ENCODE results near the gene PLPP4. TPM values are rescaled to one million over a fixed set of nuclear protein-coding genes. Genes with fewer than 3 reads are reported as not detected.

The PLPP4 gene
- total RNA-seq, 4 donors from 2014 or later, result 2.5 TPM; not detected in 3

DNA sequence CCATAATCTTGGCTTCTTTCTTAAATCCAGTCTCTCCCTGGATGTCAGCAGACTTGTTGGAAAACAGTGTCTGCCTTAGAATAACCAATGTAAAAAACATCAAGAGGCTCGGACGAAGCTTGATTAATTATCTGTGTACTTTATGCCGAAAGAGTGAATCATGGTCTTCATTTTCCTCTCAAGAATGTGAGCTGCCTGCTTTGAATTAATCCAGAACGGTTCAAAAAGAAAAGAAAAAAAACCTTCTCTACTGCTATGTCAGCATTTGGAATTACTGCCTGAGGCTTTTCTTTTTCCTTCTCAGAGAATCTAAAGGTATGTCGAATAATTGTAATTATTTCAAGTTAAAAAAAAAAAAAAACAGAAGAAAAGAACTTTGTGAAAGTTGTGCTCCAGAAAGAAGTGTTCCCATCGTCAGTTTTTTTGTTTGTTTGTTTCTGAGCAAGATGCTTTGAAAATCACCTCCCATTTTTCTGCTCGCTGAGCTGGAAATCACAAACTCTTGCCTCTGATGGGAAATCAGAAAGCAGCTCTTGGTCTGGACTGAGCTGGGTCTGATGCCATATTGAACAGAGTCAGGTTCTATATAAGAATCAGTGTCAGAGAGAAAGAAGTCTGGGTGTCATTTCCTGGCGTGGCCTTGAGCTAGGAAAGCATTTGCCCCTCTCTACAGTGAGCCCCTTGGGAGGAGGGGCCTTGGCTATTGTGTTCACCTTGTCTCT is 20.2 kb downstream of the PLPP4 start:
- H3K9me3 ChIP-seq, result peaks cover 0 to 1% (median 0%) of the 10 kb centered on the region in 3 donors
- no peaks in the 10 kb centered on the region for H3K4me1 ChIP-seq
- no peaks in the 10 kb centered on the region for H3K36me3 ChIP-seq
- H3K4me3 ChIP-seq, result no peak overlapping the region
- H3K27me3 ChIP-seq, result peaks cover 13% of the 10 kb centered on the region
- no peak overlapping the region for H3K27ac ChIP-seq
- TF ChIP-seq POLR2AphosphoS5 (IDR thresholded peaks at IDR 0.05), result no peak
- TF ChIP-seq POLR2A (IDR thresholded peaks at IDR 0.05), result no peak
- TF ChIP-seq EP300 (IDR thresholded peaks at IDR 0.05), result no peak
- TF ChIP-seq, protein P1, sequence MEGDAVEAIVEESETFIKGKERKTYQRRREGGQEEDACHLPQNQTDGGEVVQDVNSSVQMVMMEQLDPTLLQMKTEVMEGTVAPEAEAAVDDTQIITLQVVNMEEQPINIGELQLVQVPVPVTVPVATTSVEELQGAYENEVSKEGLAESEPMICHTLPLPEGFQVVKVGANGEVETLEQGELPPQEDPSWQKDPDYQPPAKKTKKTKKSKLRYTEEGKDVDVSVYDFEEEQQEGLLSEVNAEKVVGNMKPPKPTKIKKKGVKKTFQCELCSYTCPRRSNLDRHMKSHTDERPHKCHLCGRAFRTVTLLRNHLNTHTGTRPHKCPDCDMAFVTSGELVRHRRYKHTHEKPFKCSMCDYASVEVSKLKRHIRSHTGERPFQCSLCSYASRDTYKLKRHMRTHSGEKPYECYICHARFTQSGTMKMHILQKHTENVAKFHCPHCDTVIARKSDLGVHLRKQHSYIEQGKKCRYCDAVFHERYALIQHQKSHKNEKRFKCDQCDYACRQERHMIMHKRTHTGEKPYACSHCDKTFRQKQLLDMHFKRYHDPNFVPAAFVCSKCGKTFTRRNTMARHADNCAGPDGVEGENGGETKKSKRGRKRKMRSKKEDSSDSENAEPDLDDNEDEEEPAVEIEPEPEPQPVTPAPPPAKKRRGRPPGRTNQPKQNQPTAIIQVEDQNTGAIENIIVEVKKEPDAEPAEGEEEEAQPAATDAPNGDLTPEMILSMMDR (IDR thresholded peaks at IDR 0.05), result no peak
- 32 to 50% methylated on average over 5 of the region's 8 CpGs for WGBS, 2 donors (ENCODE audit: low coverage in 1 of 2)
- ATAC-seq, result no peak

DNA sequence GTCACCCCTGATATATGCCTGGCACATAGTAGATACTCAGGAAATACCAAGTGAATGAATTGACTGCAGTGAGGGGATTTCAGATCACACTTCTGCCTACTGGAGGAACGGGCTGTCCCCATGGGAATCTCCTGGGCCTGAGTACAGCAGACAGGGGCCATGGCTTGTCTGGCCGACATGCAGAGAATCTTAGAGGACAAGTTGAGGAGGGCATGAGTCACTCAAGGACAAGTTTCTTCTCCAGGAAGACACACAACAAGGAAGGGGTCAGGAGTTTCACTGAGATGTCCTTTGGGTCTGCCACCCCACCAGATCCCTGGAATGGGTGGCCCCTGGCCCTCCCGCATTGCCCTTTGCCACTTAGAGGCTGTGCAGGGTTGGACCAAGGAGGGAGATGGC is 20.7 kb downstream of the PLPP4 start:
- 100% methylated on average over 1 of the region's 3 CpGs for WGBS, 2 donors (ENCODE audit: low coverage in 1 of 2)
- no peaks in the 10 kb centered on the region for H3K4me1 ChIP-seq
- H3K4me3 ChIP-seq, result no peak overlapping the region
- H3K36me3 ChIP-seq, result no peaks in the 10 kb centered on the region
- H3K9me3 ChIP-seq, result peaks cover 0 to 7% (median 0%) of the 10 kb centered on the region in 3 donors
- ATAC-seq, result no peak
- H3K27ac ChIP-seq, result no peak overlapping the region
- H3K27me3 ChIP-seq, result peaks cover 13% of the 10 kb centered on the region
- TF ChIP-seq POLR2A (IDR thresholded peaks at IDR 0.05), result no peak
- TF ChIP-seq EP300 (IDR thresholded peaks at IDR 0.05), result no peak
- TF ChIP-seq, protein P1 (IDR thresholded peaks at IDR 0.05), result no peak
- TF ChIP-seq POLR2AphosphoS5 (IDR thresholded peaks at IDR 0.05), result no peak

DNA sequence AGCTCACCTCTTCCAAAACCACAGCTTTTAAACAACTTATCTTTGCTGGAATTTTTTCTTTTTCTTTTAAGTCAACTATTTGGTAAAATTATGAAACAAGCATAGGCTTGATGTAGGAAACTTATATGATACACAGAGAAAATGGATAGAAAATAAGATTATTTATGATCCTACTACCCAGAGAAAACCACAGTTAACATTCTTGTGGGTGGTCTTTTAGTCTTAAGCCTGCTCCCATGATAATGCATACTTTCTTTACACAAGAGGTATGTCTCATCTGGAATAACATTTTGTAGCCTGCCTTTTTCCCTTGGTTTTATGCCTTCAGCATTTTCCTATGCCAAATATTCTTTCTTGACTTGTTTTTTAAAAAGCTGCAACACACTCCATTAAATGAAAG is 21.4 kb downstream of the PLPP4 start:
- H3K36me3 ChIP-seq, result no peaks in the 10 kb centered on the region
- no peak for TF ChIP-seq POLR2A (IDR thresholded peaks at IDR 0.05)
- no peak overlapping the region for H3K27ac ChIP-seq
- peaks cover 0 to 11% (median 0%) of the 10 kb centered on the region in 3 donors for H3K9me3 ChIP-seq
- H3K27me3 ChIP-seq, result peaks cover 13% of the 10 kb centered on the region
- no peak for ATAC-seq
- no peaks in the 10 kb centered on the region for H3K4me1 ChIP-seq
- no peak overlapping the region for H3K4me3 ChIP-seq

DNA sequence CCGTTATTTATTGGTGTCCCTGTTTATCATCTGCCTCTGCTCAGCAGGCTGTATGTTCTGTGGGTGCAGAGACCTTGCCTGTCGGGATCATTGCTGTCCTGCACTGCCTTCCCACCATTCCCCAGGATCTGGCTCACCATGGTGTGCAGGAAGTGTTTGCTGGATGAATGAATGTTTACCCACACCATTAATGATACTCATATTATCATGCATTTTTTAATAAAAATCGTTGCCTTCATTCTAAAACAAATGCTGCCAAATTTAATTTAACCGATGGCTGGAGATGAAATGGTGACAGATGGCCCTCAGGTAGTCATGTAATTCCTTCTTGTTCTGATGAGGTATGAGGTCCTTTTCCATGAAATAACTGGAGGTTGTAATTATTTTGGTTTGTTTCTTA is 22.5 kb downstream of the PLPP4 start:
- H3K4me1 ChIP-seq, result no peaks in the 10 kb centered on the region
- TF ChIP-seq, protein P1 (IDR thresholded peaks at IDR 0.05), result no peak
- TF ChIP-seq POLR2AphosphoS5 (IDR thresholded peaks at IDR 0.05) (no peak), EP300 (IDR thresholded peaks at IDR 0.05) (no peak), POLR2A (IDR thresholded peaks at IDR 0.05) (no peak)
- H3K4me3 ChIP-seq, result no peak overlapping the region
- H3K9me3 ChIP-seq, result peaks cover 0 to 15% (median 0%) of the 10 kb centered on the region in 3 donors
- no peak overlapping the region for H3K27ac ChIP-seq
- ATAC-seq, result no peak
- peaks cover 13% of the 10 kb centered on the region for H3K27me3 ChIP-seq
- no peaks in the 10 kb centered on the region for H3K36me3 ChIP-seq
- WGBS, 2 donors (ENCODE audit: low coverage in 1 of 2), result 79 to 90% methylated on average over 4 of the region's 4 CpGs

DNA sequence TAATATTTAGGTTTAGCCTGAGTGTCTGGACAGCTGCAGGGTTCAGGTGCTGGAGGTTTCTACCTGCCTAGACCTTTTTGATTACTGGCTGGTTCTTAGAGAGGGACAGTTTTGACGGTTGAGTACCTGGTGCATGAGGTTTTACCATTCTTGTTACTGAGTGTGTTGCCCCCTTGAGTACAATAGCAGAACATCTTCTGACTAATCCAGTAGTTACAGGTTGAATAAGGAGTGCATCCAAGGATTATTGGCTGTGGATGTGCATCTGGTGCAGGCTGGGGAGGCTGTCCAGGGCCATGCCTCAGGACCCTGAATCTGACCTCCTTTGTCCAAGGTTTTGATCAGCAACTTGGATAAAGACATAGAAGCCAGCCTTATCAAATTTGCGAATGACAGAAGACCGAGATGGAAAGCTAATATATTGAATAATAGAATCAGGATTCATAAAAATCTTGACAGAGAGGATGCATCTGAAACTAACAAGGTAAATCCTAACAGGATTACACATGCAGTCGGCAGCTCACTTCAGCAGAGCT is 23.1 kb downstream of the PLPP4 start:
- Histone ChIP-seq H3K4me3 (no peak overlapping the region), H3K27ac (no peak overlapping the region), H3K36me3 (no peaks in the 10 kb centered on the region), H3K4me1 (no peaks in the 10 kb centered on the region), H3K9me3 (peaks cover 0 to 15% (median 0%) of the 10 kb centered on the region in 3 donors), H3K27me3 (peaks cover 13% of the 10 kb centered on the region)
- TF ChIP-seq POLR2A (IDR thresholded peaks at IDR 0.05) (no peak), EP300 (IDR thresholded peaks at IDR 0.05) (no peak), POLR2AphosphoS5 (IDR thresholded peaks at IDR 0.05) (no peak)
- TF ChIP-seq, protein P1 (IDR thresholded peaks at IDR 0.05), result no peak
- no peak for ATAC-seq
- WGBS, 2 donors (ENCODE audit: low coverage in 1 of 2), result 66 to 68% methylated on average over 4 of the region's 4 CpGs
